K562 (cell line): ENCODE data around the gene TYW1. TPM values are rescaled to one million over a fixed set of nuclear protein-coding genes. Genes with fewer than 3 reads are reported as not detected.
"Not testable (repeated sequence)": the region's sequence is repeated elsewhere in the genome, so short reads cannot be mapped to it uniquely, and the experiment has no call there.

ENCODE experiments used
- AFF1 ChIP-seq, 2 experiments: fragments of 450-650 bp; IDR thresholded peaks; 2 replicates each; pipeline ENCODE4 v1.6.1; 2018; ENCODE audit warnings: mild to moderate bottlenecking in 2 of 2, low read depth in 1 of 2; ENCODE audit not compliant: partially characterized antibody in 2 of 2
- ARID1B ChIP-seq: fragments of 450-650 bp; IDR thresholded peaks from 2 replicates; pipeline ENCODE4 v1.6.1; 2016; ENCODE audit warnings: antibody characterized with exemption, mild to moderate bottlenecking, inconsistent platforms
- CBFA2T3 ChIP-seq: fragments of 450-650 bp; IDR thresholded peaks from 2 replicates; pipeline ENCODE4 v1.6.1; 2017
- CC2D1A ChIP-seq: fragments of 450-650 bp; IDR thresholded peaks from 2 replicates; pipeline ENCODE4 v1.6.1; 2017; ENCODE audit warnings: mild to moderate bottlenecking
- CREM ChIP-seq: IDR thresholded peaks from 2 replicates; pipeline ENCODE4 v1.6.1; 2014; ENCODE audit warnings: antibody characterized with exemption, low read depth
- DPF2 ChIP-seq: fragments of 450-650 bp; IDR thresholded peaks from 2 replicates; pipeline ENCODE4 v1.6.1; 2016
- EP400 ChIP-seq: fragments of 450-650 bp; IDR thresholded peaks from 2 replicates; pipeline ENCODE4 v1.6.1; 2017; ENCODE audit warnings: antibody characterized with exemption, mild to moderate bottlenecking, moderate library complexity
- ETV1 ChIP-seq: fragments of 450-650 bp; conservative IDR thresholded peaks from 2 replicates; pipeline ENCODE4 v1.6.1; 2016; ENCODE audit warnings: missing genetic modification characterization, control low read depth, low read depth, missing compliant biosample characterization
- ETV5 ChIP-seq: sonication (generic); formaldehyde crosslinking; IDR thresholded peaks from 2 replicates; pipeline ENCODE4 v1.4.0; 2020; ENCODE audit warnings: low read depth, mild to moderate bottlenecking, missing genetic modification reagents
- KDM1A ChIP-seq, 2 experiments: fragments of 450-650 bp; IDR thresholded peaks; 2 replicates each; pipeline ENCODE4 v1.6.1; 2016; ENCODE audit warnings: mild to moderate bottlenecking in 2 of 2
- MAFF ChIP-seq: IDR thresholded peaks from 2 replicates; pipeline ENCODE4 v1.6.1; 2012; ENCODE audit warnings: low read length, improper control_type of control experiment
- MAFG ChIP-seq: fragments of 450-650 bp; conservative IDR thresholded peaks from 2 replicates; pipeline ENCODE4 v1.6.1; 2016; ENCODE audit warnings: missing genetic modification characterization, missing compliant biosample characterization
- MEIS2 ChIP-seq: fragments of 450-650 bp; IDR thresholded peaks from 2 replicates; pipeline ENCODE4 v1.6.1; 2014; ENCODE audit warnings: mild to moderate bottlenecking; ENCODE audit not compliant: partially characterized antibody
- MYNN ChIP-seq, 2 experiments: sonication (generic); formaldehyde crosslinking in 1 of 2; IDR thresholded peaks; 2 replicates each; pipeline versions ENCODE4 v1.5.0 to v1.6.1; 2016 to 2020; ENCODE audit warnings: antibody characterized with exemption in 1 of 2, missing genetic modification reagents in 1 of 2
- NCOA2 ChIP-seq, 2 experiments: fragments of 450-650 bp; IDR thresholded peaks; 2 replicates each; pipeline ENCODE4 v1.6.1; 2018; ENCODE audit warnings: mild to moderate bottlenecking in 2 of 2, moderate library complexity in 1 of 2; ENCODE audit not compliant: partially characterized antibody in 2 of 2
- THRA ChIP-seq: fragments of 450-650 bp; IDR thresholded peaks from 2 replicates; pipeline ENCODE4 v1.6.1; 2017; ENCODE audit warnings: mild to moderate bottlenecking, moderate library complexity
- TRIM24 ChIP-seq, 2 experiments: fragments of 450-650 bp; IDR thresholded peaks; 2 replicates each; pipeline ENCODE4 v1.6.1; 2016
- ZNF316 ChIP-seq: fragments of 450-650 bp; IDR thresholded peaks from 2 replicates; pipeline ENCODE4 v1.6.1; 2016
- polyA plus RNA-seq, 8 experiments: library from polyadenylated mRNA; depleted of rRNA in 4 of 8; stranded (reverse) in 5 of 8; unstranded in 3 of 8; fragments of >200 nt; fragmentation: Nextera tagmentation in 2 of 8; fragmentation: Illumina TruSeq in 1 of 8; extraction: Ambion mirVana in 2 of 8; extraction: Trizol in 1 of 8; gene quantifications; 2 replicates each; pipeline versions ENCODE4 v1.2.1 to v1.2.3, GENCODE V29; 2011 to 2014; ENCODE audit warnings: inconsistent platforms in 1 of 8, missing spikeins in 1 of 8
- total RNA-seq, 7 experiments: library from RNA; depleted of rRNA in 6 of 7; stranded (reverse); fragments of >200 nt in 6 of 7; fragmentation: Illumina TruSeq in 2 of 7; extraction: Trizol in 2 of 7; gene quantifications; 2 replicates each; pipeline versions ENCODE4 v1.2.1 to v1.2.3, GENCODE V29; 2011 to 2021; ENCODE audit warnings: low replicate concordance in 1 of 7
- TF ChIP-seq, protein P1 (sequence below): sonication (generic); formaldehyde crosslinking; IDR thresholded peaks from 2 replicates; pipeline ENCODE4 v1.8.0; 2022; ENCODE audit warnings: missing genetic modification reagents, mild to moderate bottlenecking, moderate library complexity, borderline replicate concordance
- TF ChIP-seq, protein P2 (sequence below): fragments of 450-650 bp; IDR thresholded peaks from 2 replicates; pipeline ENCODE4 v1.6.1; 2018; ENCODE audit not compliant: partially characterized antibody

Gene TYW1
- total and polyA plus RNA-seq, 9 of the 15 experiments (the other 6 are each of a cell fraction or from before 2014, with no cell fraction given) = 17.4 to 32.0 (median 26.2) TPM

GRCh38 chr7:67226340-67226907 lies 229.8 kb downstream of the TYW1 start (continued):
- TF ChIP-seq CC2D1A (peak; percentile 75), ARID1B (peak; percentile 74), NCOA2 (IDR thresholded peaks at IDR 0.05; ENCODE audit: partially characterized antibody in 2 of 2) (peak in 1 of 2 experiments; percentile 12), MAFG (tag) (peak; percentile 82), KDM1A (IDR thresholded peaks at IDR 0.05) (peak; percentile 25 to 27; a peak in 1 of 4 replicates), MYNN (IDR thresholded peaks at IDR 0.05) (peak; percentile 39; the same call in 1 of the 2 replicates), CBFA2T3 (peak; percentile 41; the same call in 1 of the 2 replicates), TRIM24 (IDR thresholded peaks at IDR 0.05) (peak; percentile 60 to 70), ETV1 (tag) (peak; percentile 68), MEIS2 (peak; percentile 51), ZNF316 (peak; percentile 93), EP400 (peak; percentile 50; the same call in 1 of the 2 replicates), DPF2 (peak; percentile 77), AFF1 (IDR thresholded peaks at IDR 0.05; ENCODE audit: low read depth in 1 of 2, partially characterized antibody in 2 of 2) (peak in 1 of 2 experiments; percentile 40), THRA (peak; percentile 92), MAFF (peak; percentile 20; the same call in 1 of the 2 replicates), ETV5 (0 out of 2 replicates have a peak, but pooled peaks have one; percentile 44), CREM (0 out of 2 replicates have a peak, but pooled peaks have one; percentile 27)
- TF ChIP-seq, protein P1, sequence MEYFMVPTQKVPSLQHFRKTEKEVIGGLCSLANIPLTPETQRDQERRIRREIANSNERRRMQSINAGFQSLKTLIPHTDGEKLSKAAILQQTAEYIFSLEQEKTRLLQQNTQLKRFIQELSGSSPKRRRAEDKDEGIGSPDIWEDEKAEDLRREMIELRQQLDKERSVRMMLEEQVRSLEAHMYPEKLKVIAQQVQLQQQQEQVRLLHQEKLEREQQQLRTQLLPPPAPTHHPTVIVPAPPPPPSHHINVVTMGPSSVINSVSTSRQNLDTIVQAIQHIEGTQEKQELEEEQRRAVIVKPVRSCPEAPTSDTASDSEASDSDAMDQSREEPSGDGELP = peak; percentile 74
- not testable (repeated sequence) for TF ChIP-seq MYNN (CRISPR knock-in tag; IDR thresholded peaks at IDR 0.05)
- TF ChIP-seq, protein P2, sequence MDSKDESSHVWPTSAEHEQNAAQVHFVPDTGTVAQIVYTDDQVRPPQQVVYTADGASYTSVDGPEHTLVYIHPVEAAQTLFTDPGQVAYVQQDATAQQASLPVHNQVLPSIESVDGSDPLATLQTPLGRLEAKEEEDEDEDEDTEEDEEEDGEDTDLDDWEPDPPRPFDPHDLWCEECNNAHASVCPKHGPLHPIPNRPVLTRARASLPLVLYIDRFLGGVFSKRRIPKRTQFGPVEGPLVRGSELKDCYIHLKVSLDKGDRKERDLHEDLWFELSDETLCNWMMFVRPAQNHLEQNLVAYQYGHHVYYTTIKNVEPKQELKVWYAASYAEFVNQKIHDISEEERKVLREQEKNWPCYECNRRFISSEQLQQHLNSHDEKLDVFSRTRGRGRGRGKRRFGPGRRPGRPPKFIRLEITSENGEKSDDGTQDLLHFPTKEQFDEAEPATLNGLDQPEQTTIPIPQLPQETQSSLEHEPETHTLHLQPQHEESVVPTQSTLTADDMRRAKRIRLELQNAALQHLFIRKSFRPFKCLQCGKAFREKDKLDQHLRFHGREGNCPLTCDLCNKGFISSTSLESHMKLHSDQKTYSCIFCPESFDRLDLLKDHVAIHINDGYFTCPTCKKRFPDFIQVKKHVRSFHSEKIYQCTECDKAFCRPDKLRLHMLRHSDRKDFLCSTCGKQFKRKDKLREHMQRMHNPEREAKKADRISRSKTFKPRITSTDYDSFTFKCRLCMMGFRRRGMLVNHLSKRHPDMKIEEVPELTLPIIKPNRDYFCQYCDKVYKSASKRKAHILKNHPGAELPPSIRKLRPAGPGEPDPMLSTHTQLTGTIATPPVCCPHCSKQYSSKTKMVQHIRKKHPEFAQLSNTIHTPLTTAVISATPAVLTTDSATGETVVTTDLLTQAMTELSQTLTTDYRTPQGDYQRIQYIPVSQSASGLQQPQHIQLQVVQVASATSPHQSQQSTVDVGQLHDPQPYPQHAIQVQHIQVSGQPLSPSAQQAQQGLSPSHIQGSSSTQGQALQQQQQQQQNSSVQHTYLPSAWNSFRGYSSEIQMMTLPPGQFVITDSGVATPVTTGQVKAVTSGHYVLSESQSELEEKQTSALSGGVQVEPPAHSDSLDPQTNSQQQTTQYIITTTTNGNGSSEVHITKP = peak; percentile 83
